Measurements from ENCODE around the gene CENPX. TPM values are rescaled to one million over a fixed set of nuclear protein-coding genes. Genes with fewer than 3 reads are reported as not detected.

Gene CENPX
- total and polyA plus RNA-seq, 2 experiments from 2014 or later: 58.2 to 83.2 TPM

DNA sequence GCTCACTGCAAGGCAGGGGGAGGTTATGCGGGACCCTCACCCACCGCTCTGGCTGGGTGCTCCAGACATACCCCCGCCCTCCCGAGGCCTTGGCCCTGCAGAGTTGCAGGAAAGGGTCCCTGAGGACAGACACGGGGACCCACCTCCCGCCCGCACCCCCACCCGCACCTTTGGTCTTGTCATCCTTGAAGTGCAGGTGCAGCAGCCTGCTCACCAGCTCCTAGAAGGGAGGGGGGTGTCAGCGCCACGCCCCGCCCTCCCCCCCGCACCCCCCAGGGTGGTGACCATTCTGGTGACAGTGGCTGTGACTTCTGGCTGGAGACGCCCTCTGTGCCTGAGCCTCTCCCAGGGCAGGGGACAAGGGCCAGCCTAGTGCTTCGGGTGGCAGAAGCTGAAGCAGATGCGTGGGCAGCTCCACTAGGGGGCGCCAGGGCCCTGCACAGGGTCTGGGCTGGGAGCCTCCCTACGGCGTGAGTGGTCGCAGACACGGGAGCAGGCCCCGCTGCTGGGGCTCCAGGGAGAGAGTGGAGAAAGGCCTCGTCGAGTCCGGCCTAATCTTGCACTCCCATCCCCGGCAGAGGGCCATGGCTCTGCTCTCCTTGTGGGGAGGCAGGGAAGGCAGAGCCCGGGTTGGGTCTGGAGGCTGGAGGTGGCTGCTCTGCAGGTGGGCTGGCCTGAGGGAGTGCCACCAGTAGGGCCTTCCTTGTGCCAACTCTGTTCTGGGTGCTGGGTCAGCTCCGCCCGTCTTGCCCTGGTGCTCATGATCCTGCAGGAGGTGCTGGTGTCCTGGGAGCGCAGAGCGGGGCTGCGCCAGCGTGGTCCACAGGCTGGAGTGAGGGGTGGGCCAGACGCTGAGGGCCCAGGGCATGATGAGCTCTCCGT is 2.7 kb downstream of the CENPX start:
- Histone ChIP-seq H3K4me1 (ENCODE audit: insufficient read depth) (peaks cover 19% of the 10 kb centered on the region), H3K79me2 (peaks cover 11% of the 10 kb centered on the region), H3K4me3 (no peak overlapping the region), H3K9me2 (replicated peaks; ENCODE audit: insufficient read depth) (no peaks in the 10 kb centered on the region), H3K9me3 (ENCODE audit: low read depth) (no peaks in the 10 kb centered on the region), H4K20me1 (ENCODE audit: insufficient read depth, poor library complexity, severe bottlenecking) (no peaks in the 10 kb centered on the region), H3K36me3 (replicated peaks; ENCODE audit: insufficient read depth, low read depth) (no peaks in the 10 kb centered on the region), H3K27me3 (no peaks in the 10 kb centered on the region), H3K4me2 (no peak overlapping the region), H3K27ac (no peak overlapping the region), H2AFZ (no peak overlapping the region)
- TF ChIP-seq EZH2phosphoT487 (IDR thresholded peaks at IDR 0.05; ENCODE audit: low read depth, severe bottlenecking, unreplicated experiment) (no peak), EZH2 (IDR thresholded peaks at IDR 0.05; ENCODE audit: borderline replicate concordance) (no peak)
- TF ChIP-seq, protein P1, sequence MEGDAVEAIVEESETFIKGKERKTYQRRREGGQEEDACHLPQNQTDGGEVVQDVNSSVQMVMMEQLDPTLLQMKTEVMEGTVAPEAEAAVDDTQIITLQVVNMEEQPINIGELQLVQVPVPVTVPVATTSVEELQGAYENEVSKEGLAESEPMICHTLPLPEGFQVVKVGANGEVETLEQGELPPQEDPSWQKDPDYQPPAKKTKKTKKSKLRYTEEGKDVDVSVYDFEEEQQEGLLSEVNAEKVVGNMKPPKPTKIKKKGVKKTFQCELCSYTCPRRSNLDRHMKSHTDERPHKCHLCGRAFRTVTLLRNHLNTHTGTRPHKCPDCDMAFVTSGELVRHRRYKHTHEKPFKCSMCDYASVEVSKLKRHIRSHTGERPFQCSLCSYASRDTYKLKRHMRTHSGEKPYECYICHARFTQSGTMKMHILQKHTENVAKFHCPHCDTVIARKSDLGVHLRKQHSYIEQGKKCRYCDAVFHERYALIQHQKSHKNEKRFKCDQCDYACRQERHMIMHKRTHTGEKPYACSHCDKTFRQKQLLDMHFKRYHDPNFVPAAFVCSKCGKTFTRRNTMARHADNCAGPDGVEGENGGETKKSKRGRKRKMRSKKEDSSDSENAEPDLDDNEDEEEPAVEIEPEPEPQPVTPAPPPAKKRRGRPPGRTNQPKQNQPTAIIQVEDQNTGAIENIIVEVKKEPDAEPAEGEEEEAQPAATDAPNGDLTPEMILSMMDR (IDR thresholded peaks at IDR 0.05; ENCODE audit: poor library complexity): peak; percentile 61
- WGBS (ENCODE audit: low lambda C conversion rate, missing lambda C conversion rate): 76% methylated on average over 26 of the region's 34 CpGs
- peak; percentile 79 for DNase-seq (ENCODE audit: low spot score)

DNA sequence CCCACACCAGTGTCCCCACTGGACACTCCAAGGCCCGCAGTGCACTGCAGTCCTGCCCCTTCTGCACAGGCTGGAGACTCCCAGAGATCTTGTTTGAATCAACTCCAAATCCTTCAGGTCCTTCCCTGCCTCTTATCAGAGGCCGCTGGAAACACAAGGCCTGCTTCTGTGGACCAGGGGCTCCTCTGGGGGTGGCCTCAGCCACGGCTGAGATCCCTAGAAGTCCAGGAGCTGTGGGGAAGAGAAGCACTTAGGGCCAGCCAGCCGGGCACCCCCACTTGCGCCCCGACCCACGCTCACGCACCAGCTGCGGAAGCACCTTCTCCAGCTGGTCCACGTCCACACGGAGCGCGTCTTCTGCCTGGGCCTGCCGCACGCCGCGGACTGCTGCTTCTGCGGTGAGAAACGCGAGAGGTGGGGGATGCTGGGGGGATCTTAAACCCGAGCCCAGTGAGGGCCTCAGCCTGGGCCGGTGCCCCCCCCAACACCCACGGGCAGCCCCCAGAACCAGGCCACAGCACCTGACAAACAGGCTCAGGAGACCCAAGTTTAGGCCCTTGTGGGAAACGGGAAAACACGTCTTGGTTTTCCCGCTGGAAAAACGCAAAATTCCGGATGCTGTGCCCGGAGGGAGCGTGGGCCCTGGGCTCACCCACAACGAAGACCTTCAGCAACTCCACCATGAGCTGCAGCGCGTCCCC is 3.5 kb downstream of the CENPX start:
- Histone ChIP-seq H3K4me1 (ENCODE audit: insufficient read depth) (peaks cover 16% of the 10 kb centered on the region), H3K27ac (no peak overlapping the region)

DNA sequence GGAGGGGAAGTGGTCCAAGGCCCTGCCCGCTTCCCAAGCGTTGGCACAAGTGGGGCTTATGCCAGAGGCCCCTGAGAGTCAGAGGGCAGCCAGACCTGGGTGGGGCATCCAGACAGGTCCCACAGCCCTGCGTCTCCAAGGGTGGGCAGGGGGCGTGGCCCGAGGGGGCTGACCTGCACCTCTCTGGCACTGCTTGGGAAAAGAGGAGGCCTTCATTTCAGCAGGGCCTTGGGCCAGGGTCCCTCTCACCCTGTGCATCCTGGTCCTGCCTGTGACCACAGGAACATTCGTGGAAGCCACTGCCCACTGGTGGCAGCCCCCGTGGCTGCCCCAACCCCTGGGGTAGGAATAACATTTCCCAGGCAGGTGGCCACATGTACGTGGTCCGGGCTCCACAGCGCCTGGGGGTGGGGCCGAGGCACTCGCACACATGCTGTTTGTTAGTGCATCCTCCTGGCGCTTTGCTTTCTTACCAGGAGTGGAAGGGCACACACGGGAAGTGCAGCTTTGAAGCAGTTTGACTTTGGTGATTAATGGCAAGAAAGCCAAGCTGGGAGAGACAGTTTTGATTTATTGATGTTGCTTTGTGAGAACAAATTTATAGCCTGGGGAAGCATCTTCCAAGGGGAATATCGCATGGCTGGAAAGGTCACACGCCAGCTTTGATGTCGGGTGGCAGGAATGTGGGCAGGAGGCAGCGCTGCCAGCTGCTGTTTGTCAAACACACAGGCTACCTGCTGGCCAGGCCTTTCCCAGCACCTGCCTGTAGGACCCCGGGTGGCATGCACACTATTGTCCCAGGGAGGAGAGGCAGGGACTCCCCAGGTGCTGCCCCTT is 4.3 kb downstream of the CENPX start:
- H2AFZ ChIP-seq: no peak overlapping the region
- H3K27me3 ChIP-seq: no peaks in the 10 kb centered on the region
- H3K27ac ChIP-seq: no peak overlapping the region
- H3K36me3 ChIP-seq (replicated peaks; ENCODE audit: insufficient read depth, low read depth): no peaks in the 10 kb centered on the region
- peaks cover 11% of the 10 kb centered on the region for H3K79me2 ChIP-seq
- H4K20me1 ChIP-seq (ENCODE audit: insufficient read depth, poor library complexity, severe bottlenecking): no peaks in the 10 kb centered on the region
- H3K9me2 ChIP-seq (replicated peaks; ENCODE audit: insufficient read depth): no peaks in the 10 kb centered on the region
- TF ChIP-seq EZH2phosphoT487 (IDR thresholded peaks at IDR 0.05; ENCODE audit: low read depth, severe bottlenecking, unreplicated experiment) (no peak), EZH2 (IDR thresholded peaks at IDR 0.05; ENCODE audit: borderline replicate concordance) (no peak)
- TF ChIP-seq, protein P1 (IDR thresholded peaks at IDR 0.05; ENCODE audit: poor library complexity): no peak
- 85% methylated on average over 19 of the region's 19 CpGs for WGBS (ENCODE audit: low lambda C conversion rate, missing lambda C conversion rate)
- peaks cover 9% of the 10 kb centered on the region for H3K4me1 ChIP-seq (ENCODE audit: insufficient read depth)
- H3K4me3 ChIP-seq: no peak overlapping the region
- DNase-seq (ENCODE audit: low spot score): no peak
- H3K9me3 ChIP-seq (ENCODE audit: low read depth): no peaks in the 10 kb centered on the region
- no peak overlapping the region for H3K4me2 ChIP-seq

More for the DNA sequence above, 3.5 kb downstream of the CENPX start:
- no peaks in the 10 kb centered on the region for H3K9me3 ChIP-seq (ENCODE audit: low read depth)
- H3K4me3 ChIP-seq: no peak overlapping the region
- H3K4me2 ChIP-seq: no peak overlapping the region
- no peak for TF ChIP-seq EZH2phosphoT487 (IDR thresholded peaks at IDR 0.05; ENCODE audit: low read depth, severe bottlenecking, unreplicated experiment)
- no peaks in the 10 kb centered on the region for H3K36me3 ChIP-seq (replicated peaks; ENCODE audit: insufficient read depth, low read depth)
- no peaks in the 10 kb centered on the region for H3K27me3 ChIP-seq
- no peak for DNase-seq (ENCODE audit: low spot score)
- WGBS (ENCODE audit: low lambda C conversion rate, missing lambda C conversion rate): 94% methylated on average over 31 of the region's 33 CpGs
- no peaks in the 10 kb centered on the region for H4K20me1 ChIP-seq (ENCODE audit: insufficient read depth, poor library complexity, severe bottlenecking)
- H2AFZ ChIP-seq: no peak overlapping the region
- peaks cover 11% of the 10 kb centered on the region for H3K79me2 ChIP-seq
- no peaks in the 10 kb centered on the region for H3K9me2 ChIP-seq (replicated peaks; ENCODE audit: insufficient read depth)
